Caco-2 (cell line): ENCODE results near the gene EMILIN3. TPM values are rescaled to one million over a fixed set of nuclear protein-coding genes. Genes with fewer than 3 reads are reported as not detected.

Source experiments
- BruUV-seq: library from RNA; stranded (reverse); fragments of 400-500 nt; replicated peaks from 2 replicates; lab custom pipeline; 2021; lab: Mats Ljungman, UMichigan
- CTCF ChIA-PET: fragments of 300-600 bp; sonication (Branson Sonifier 250); formaldehyde crosslinking; loops from one replicate; lab custom pipeline; 2022; ENCODE audit warnings: antibody characterized with exemption; lab: Charles Lee
- POLR2A ChIA-PET: fragments of 300-600 bp; sonication (Branson Sonifier 250); formaldehyde crosslinking; loops from one replicate; lab custom pipeline; 2022; ENCODE audit warnings: antibody characterized with exemption; lab: Charles Lee
- DNase-seq, 2 experiments: peaks; one replicate each; pipeline versions ENCODE4 v3.0.0 to v3.0.0-alpha.2; 2020 to 2022
- H3K27me3 ChIP-seq: replicated peaks from 2 replicates; pipeline ENCODE4 v1.6.0; 2011; ENCODE audit warnings: low read length; ENCODE audit not compliant: control insufficient read depth, insufficient read depth
- H3K36me3 ChIP-seq: 2 replicates; pipeline ENCODE4 v1.5.1; 2011; ENCODE audit warnings: low read length; ENCODE audit not compliant: control insufficient read depth, insufficient read depth
- H3K4me1 ChIP-seq: fragments of 250-450 bp; sonication (Bioruptor Pico); 2 replicates; pipeline ENCODE4 v1.5.1; 2020; ENCODE audit warnings: mild to moderate bottlenecking
- H3K4me3 ChIP-seq: 2 replicates; pipeline ENCODE4 v1.5.1; 2011; ENCODE audit warnings: low read depth, mild to moderate bottlenecking, control low read depth, low read length
- H3K9me3 ChIP-seq: fragments of 250-450 bp; sonication (Bioruptor Pico); 2 replicates; pipeline ENCODE4 v1.5.1; 2020; ENCODE audit warnings: mild to moderate bottlenecking, moderate library complexity
- H3K27ac Mint-ChIP-seq: one replicate; pipeline ENCODE4 v1.8.0; 2022; ENCODE audit warnings: mixed read lengths; ENCODE audit not compliant: unreplicated experiment
- H3K27me3 Mint-ChIP-seq: one replicate; pipeline ENCODE4 v1.8.0; 2022; ENCODE audit warnings: mixed read lengths; ENCODE audit not compliant: insufficient read depth, unreplicated experiment
- H3K36me3 Mint-ChIP-seq: one replicate; pipeline ENCODE4 v1.8.0; 2022; ENCODE audit warnings: mild to moderate bottlenecking, mixed read lengths; ENCODE audit not compliant: insufficient read depth, unreplicated experiment
- H3K4me1 Mint-ChIP-seq: one replicate; pipeline ENCODE4 v1.8.0; 2022; ENCODE audit warnings: low read depth, mixed read lengths; ENCODE audit not compliant: unreplicated experiment
- H3K4me3 Mint-ChIP-seq: one replicate; pipeline ENCODE4 v1.8.0; 2022; ENCODE audit warnings: mild to moderate bottlenecking, moderate library complexity, mixed read lengths; ENCODE audit not compliant: unreplicated experiment
- H3K9me3 Mint-ChIP-seq: one replicate; pipeline ENCODE4 v1.8.0; 2022; ENCODE audit warnings: mixed read lengths; ENCODE audit not compliant: unreplicated experiment
- CTCF ChIP-seq, 2 experiments: fragments of 200-600 bp in 1 of 2; IDR thresholded peaks; 1 replicate in 1 of 2; 2 replicates in 1 of 2; pipeline versions ENCODE4 v1.5.1 to v1.8.0; 2011 to 2022; ENCODE audit warnings: antibody characterized with exemption in 1 of 2, control low read depth in 1 of 2, inconsistent platforms in 1 of 2, low read depth in 1 of 2, low read length in 1 of 2, mild to moderate bottlenecking in 1 of 2, moderate library complexity in 1 of 2; ENCODE audit not compliant: insufficient read depth in 1 of 2, severe bottlenecking in 1 of 2, unreplicated experiment in 1 of 2
- intact Hi-C: fragments of 100-400 bp; cut with micrococcal nuclease; formaldehyde crosslinking; loops from one replicate; pipeline ENCODE4 v1.10.0; 2022; ENCODE audit not compliant: unreplicated experiment
- total RNA-seq: library from RNA; stranded (reverse); gene quantifications from 2 replicates; pipeline ENCODE4 v1.2.3, GENCODE V29; 2022

EMILIN3 gene
- total RNA-seq, 1 experiment from 2014 or later: 0.50 TPM

GRCh38 chr20:41412324-41413120 lies 45.9 kb upstream of the EMILIN3 start:
- intact Hi-C loops: no loop called here
- no peaks in the 10 kb centered on the region for H3K9me3 ChIP-seq
- Mint-ChIP-seq H3K27ac (no peak overlapping the region), H3K4me1 (peaks cover 2% of the 10 kb centered on the region), H3K9me3 (no peaks in the 10 kb centered on the region), H3K4me3 (no peak overlapping the region), H3K36me3 (peaks cover 50% of the 10 kb centered on the region), H3K27me3 (no peaks in the 10 kb centered on the region)
- H3K27me3 ChIP-seq: no peaks in the 10 kb centered on the region
- H3K36me3 ChIP-seq: peaks cover 18% of the 10 kb centered on the region
- CTCF ChIA-PET: interaction anchor here (1.0 to 1.1 kb wide), 2 partner anchors 72 to 240 kb away, joined by 3 to 4 read pairs; no protein-coding TSS in a partner anchor
- DNase-seq: no peak
- BruUV-seq: no TSS peak
- peaks cover 2% of the 10 kb centered on the region for H3K4me1 ChIP-seq
- POLR2A ChIA-PET: no interaction called here
- no peak overlapping the region for H3K4me3 ChIP-seq
- no peak for TF ChIP-seq CTCF (IDR thresholded peaks at IDR 0.05; ENCODE audit: insufficient read depth in 1 of 2, low read depth in 1 of 2, low read length in 1 of 2, severe bottlenecking in 1 of 2, unreplicated experiment in 1 of 2)

DNA sequence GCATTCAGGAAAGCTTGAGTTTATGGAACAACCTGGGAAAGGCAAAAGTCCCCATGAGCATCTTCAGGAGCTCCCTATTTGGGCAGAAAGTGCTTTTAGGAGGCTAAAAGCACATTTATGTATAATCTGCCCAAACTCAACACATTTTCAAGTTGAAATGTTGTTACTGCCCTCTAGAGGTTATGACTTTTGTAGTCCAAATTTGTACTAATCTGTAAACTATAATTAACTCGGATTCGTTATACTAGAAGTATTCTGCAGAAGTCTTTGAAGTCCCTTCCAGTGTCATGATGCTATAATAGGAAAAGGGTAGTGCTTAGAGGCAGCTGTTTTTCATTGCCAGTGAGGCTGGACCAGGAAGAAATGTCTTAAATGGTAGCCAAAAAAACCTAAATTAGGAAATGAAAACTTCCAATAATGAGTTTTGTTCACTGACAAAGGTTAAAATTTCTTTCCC lies 44.8 kb upstream of the EMILIN3 start:
- no TSS peak for BruUV-seq
- H3K27ac Mint-ChIP-seq: no peak overlapping the region
- intact Hi-C loops: loop anchor here (1.0 to 2.0 kb wide), 2 partner anchors 71 to 239 kb away; partner anchors contain the start of gene LPIN3
- H3K27me3 ChIP-seq: no peaks in the 10 kb centered on the region
- no peaks in the 10 kb centered on the region for H3K9me3 Mint-ChIP-seq
- peaks cover 19% of the 10 kb centered on the region for H3K36me3 ChIP-seq
- H3K4me3 Mint-ChIP-seq: no peak overlapping the region
- H3K27me3 Mint-ChIP-seq: no peaks in the 10 kb centered on the region
- H3K4me3 ChIP-seq: no peak overlapping the region
- DNase-seq: no peak
- POLR2A ChIA-PET: interaction anchor here (0.6 kb wide), 1 partner anchor 71 kb away, joined by 7 read pairs; the partner anchor contains the start of gene LPIN3
- H3K4me1 ChIP-seq: peaks cover 13% of the 10 kb centered on the region
- TF ChIP-seq CTCF (IDR thresholded peaks at IDR 0.05; ENCODE audit: insufficient read depth in 1 of 2, low read depth in 1 of 2, low read length in 1 of 2, severe bottlenecking in 1 of 2, unreplicated experiment in 1 of 2): peak; percentile 49 to 65
- CTCF ChIA-PET: interaction anchor here (0.5 to 1.7 kb wide), 10 partner anchors 53 to 455 kb away, joined by 3 to 23 read pairs (median 4); partner anchors contain the start of gene LPIN3
- peaks cover 13% of the 10 kb centered on the region for H3K4me1 Mint-ChIP-seq
- peaks cover 57% of the 10 kb centered on the region for H3K36me3 Mint-ChIP-seq
- H3K9me3 ChIP-seq: no peaks in the 10 kb centered on the region

DNA sequence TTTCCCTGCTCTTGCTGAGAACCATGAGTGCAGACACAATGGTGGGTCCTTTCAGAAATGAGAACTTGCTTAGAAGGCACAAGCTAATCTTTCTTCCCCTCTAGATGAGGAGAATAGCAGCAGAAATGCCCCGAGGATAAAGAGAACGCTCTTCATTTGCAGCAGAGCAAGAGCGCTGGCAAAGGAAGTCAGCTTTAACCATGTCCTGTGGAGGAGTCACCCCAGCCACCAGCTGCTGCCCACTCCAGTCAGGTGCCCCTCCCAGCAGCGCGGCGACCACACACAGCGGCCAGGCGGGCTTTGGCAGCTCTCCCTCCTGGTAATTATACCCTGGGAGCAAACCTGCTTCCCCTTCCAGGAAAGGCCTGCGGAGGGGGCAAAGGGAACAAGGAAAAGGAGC lies 42.4 kb upstream of the EMILIN3 start:
- H3K9me3 Mint-ChIP-seq: no peaks in the 10 kb centered on the region
- H3K36me3 Mint-ChIP-seq: peaks cover 60% of the 10 kb centered on the region
- H3K4me3 Mint-ChIP-seq: no peak overlapping the region
- peaks cover 15% of the 10 kb centered on the region for H3K4me1 ChIP-seq
- TF ChIP-seq CTCF (IDR thresholded peaks at IDR 0.05; ENCODE audit: insufficient read depth in 1 of 2, low read depth in 1 of 2, low read length in 1 of 2, severe bottlenecking in 1 of 2, unreplicated experiment in 1 of 2): no peak
- H3K27ac Mint-ChIP-seq: peak overlapping the region; percentile 22
- no peak for DNase-seq
- peaks cover 13% of the 10 kb centered on the region for H3K4me1 Mint-ChIP-seq
- BruUV-seq: no TSS peak
- H3K27me3 ChIP-seq: no peaks in the 10 kb centered on the region
- CTCF ChIA-PET: no interaction called here
- H3K9me3 ChIP-seq: no peaks in the 10 kb centered on the region
- no peaks in the 10 kb centered on the region for H3K27me3 Mint-ChIP-seq
- no peak overlapping the region for H3K4me3 ChIP-seq
- POLR2A ChIA-PET: no interaction called here
- H3K36me3 ChIP-seq: peaks cover 26% of the 10 kb centered on the region
- intact Hi-C loops: no loop called here
